MV-4-11 (cell line): ENCODE results near the gene SDS.
A peak's percentile ranks its signal among the peaks of the same experiment; 100 is the strongest.

ENCODE experiments used
- DNase-seq: peaks from one replicate; lab custom pipeline; 2025; lab: John Stamatoyannopoulos, UW

SDS gene

DNA sequence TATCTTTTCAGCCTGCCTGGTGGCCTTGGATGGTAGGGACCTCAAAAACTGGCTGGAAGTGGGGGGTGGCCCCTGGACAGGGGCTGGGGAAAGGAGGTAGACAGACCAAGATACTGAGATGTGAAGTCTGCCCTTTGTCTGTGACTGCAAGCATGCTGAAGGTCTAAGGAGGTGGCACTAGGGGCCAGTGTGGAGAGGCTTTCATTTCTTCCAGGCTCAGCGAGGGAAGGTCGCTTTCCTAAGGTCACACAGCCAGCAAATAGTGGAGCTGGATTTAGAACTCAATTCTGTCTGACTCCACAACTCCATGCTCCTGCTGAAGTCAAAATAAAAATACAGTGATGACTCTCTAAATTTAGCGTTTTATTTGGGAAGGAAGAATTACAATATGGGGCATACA, 56.6 kb downstream of the SDS start:
- no peak for DNase-seq

DNA sequence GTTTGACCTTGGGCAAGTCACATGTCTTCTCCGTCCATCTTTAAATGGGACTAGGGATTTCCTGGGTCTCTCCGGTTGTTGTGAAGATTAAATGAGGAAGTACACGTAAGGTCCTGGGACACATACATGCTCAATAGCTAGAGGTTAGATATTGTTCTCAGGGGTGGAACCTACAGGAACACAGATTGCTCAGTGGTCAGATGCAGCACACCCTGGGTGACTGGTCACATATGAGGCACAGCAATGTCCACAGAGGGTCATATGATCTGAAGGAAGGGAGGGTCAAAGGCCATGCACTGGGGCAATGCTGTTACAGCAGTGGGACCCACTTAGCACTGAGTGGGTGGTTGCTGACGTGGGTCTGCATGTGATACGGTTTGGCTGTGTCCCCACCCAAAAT, 57.3 kb downstream of the SDS start:
- peak; percentile 42 for DNase-seq

DNA sequence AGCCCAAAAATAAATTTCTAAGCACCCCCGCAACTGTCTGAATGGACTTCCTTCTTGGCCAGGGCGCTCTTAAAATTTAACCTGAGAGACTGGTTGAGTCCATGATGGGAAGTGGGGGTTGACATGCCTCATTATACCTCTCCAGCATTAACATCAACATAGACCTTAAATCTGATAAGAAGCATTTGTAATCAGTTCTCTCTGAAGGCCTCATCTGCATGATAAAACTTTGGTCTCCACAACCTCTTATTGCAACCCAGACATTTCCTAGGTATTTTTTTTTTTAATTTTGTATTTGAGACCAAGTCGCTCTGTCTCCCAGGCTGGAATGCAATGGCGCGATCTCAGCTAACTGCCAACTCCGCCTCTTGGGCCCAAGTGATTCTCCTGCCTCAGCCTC, 58.4 kb downstream of the SDS start:
- no peak for DNase-seq
